Ramos (cell line): ENCODE data around the gene LHX3.

Source experiments
- in situ Hi-C: fragments of 300-500 bp; cut with MboI; formaldehyde crosslinking; loops from one replicate; pipeline ENCODE4 v1.14.3; 2022; ENCODE audit warnings: low sequenced_read_pairs; ENCODE audit not compliant: unreplicated experiment

Gene LHX3

GRCh38 chr9:136194540-136194939 lies 10.4 kb downstream of the LHX3 start:
- in situ Hi-C loops = no loop called here

- in situ Hi-C loops = no loop called here
Observed at GRCh38 chr9:136193891-136194279, 11.0 kb downstream of the LHX3 start.

- in situ Hi-C loops = no loop called here
Observed at GRCh38 chr9:136193127-136193890, 11.6 kb downstream of the LHX3 start.

- in situ Hi-C loops = no loop called here
Observed at GRCh38 chr9:136192289-136193126, 12.4 kb downstream of the LHX3 start.

- in situ Hi-C loops = no loop called here
Observed at GRCh38 chr9:136191960-136192286, 13.0 kb downstream of the LHX3 start.

GRCh38 chr9:136191099-136191959 lies 13.6 kb downstream of the LHX3 start:
- in situ Hi-C loops = no loop called here

- in situ Hi-C loops = no loop called here
Observed at GRCh38 chr9:136190656-136191055, 14.3 kb downstream of the LHX3 start.

GRCh38 chr9:136190237-136190601 lies 14.7 kb downstream of the LHX3 start:
- in situ Hi-C loops = no loop called here

GRCh38 chr9:136189394-136190236 lies 15.3 kb downstream of the LHX3 start:
- in situ Hi-C loops = no loop called here

GRCh38 chr9:136187683-136188586 lies 17.0 kb downstream of the LHX3 start:
- in situ Hi-C loops = no loop called here

- in situ Hi-C loops = no loop called here
Observed at GRCh38 chr9:136187197-136187596, 17.7 kb downstream of the LHX3 start.

GRCh38 chr9:136186386-136186785 lies 18.5 kb downstream of the LHX3 start:
- in situ Hi-C loops = no loop called here

GRCh38 chr9:136185596-136186366 lies 19.1 kb downstream of the LHX3 start:
- in situ Hi-C loops = no loop called here

- in situ Hi-C loops = no loop called here
Observed at GRCh38 chr9:136185066-136185465, 19.9 kb downstream of the LHX3 start.

- in situ Hi-C loops = no loop called here
Observed at GRCh38 chr9:136182850-136183422, 22.0 kb downstream of the LHX3 start.

- in situ Hi-C loops = no loop called here
Observed at GRCh38 chr9:136182420-136182787, 22.5 kb downstream of the LHX3 start.

- in situ Hi-C loops = no loop called here
Observed at GRCh38 chr9:136181784-136182419, 23.0 kb downstream of the LHX3 start.
